ENCODE measurements around the gene IL17B. TPM values are rescaled to one million over a fixed set of nuclear protein-coding genes. Genes with fewer than 3 reads are reported as not detected.
A peak's percentile ranks its signal among the peaks of the same experiment; 100 is the strongest.

The IL17B gene
- total RNA-seq, 1 donor from 2014 or later: 56.1 TPM

- DNase-seq: no peak
These were observed 2.2 kb downstream of the IL17B start for GRCh38 chr5:149376711-149377447.

GRCh38 chr5:149376104-149376503, 3.0 kb downstream of the IL17B start:
- no peak for DNase-seq

- DNase-seq: no peak
These were observed 3.7 kb downstream of the IL17B start for GRCh38 chr5:149375434-149375833.

- no peak for DNase-seq
These were observed 4.3 kb downstream of the IL17B start for GRCh38 chr5:149374801-149375200.

DNA sequence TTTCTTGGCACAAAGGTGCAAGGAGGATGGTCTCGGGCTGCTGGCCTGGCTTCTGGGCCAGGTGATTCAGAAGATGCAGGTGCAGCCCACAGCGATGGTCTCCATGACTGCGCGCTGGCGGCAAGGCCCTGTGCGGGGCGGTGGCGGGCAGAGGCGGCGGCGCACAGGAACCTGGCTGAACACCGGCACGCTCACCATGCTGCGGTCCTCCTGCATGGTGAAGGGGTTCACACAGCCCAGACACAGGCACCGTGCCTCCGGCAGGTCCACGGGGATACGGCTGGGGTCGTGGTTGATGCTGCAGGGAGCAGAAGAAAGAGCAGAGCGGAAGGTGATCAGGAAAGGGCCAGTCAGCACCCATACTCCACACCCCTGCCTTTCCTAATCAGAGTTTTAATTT, 4.8 kb downstream of the IL17B start:
- DNase-seq: no peak

DNA sequence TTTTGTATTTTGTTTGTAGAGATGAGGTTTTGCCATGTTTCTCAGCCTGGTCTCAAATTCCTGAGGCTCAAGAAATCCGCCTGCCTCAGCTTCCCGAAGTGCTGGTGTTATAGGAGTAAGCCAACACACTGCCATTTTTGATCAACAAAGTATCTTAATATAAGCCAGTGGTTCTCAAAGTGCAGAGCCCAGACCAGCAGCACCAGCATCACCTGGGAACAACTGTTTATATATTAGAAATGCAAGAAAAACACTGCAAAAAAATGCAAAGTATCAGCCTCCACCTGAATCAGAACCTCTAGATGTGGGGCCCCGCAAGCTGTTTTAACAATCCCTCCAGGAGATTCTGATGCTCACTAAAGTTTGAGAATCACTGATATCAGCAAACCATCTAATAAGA, 6.2 kb downstream of the IL17B start:
- no peak for DNase-seq

- DNase-seq: peak; percentile 73
These were observed 6.9 kb downstream of the IL17B start for GRCh38 chr5:149372076-149372795.

DNA sequence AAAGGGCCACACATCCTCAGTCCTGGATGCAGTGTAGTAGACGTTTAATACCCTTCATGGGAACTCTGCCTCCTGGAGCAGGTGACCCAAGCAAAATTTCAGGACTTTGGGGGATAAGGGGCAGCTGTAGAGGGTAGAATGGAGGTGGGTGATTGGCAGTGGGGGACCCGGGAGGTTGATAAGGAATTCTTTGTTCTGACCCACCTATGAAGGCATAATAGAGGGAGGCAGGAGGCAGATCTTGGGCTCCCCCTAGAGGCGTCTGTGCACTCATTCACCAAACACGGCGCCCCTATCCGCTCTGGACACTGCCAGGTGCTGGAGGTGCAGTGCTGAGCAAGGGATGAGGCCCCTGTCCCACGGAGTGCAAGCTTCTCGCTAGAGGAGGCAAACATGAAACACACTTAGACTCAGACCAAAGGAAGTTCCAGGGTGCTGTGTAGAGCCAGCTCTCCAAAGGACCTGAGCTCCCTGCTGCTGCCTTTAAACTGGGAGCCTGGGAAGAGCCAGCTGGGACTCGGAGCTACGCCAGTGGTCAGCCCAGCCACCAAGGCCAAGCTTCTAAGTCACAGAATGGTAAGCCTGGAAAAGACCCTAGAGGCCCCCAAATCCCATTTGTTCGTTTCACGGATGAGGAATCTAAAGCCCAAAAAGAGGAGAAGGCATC, 7.7 kb downstream of the IL17B start:
- DNase-seq: peak; percentile 78

- peak; percentile 62 for DNase-seq
These were observed 8.2 kb downstream of the IL17B start for GRCh38 chr5:149370878-149371277.

- no peak for DNase-seq
These were observed 11.0 kb downstream of the IL17B start for GRCh38 chr5:149367972-149368645.

GRCh38 chr5:149367249-149367971, 11.7 kb downstream of the IL17B start:
- peak; percentile 85 for DNase-seq

- no peak for DNase-seq
These were observed 12.8 kb downstream of the IL17B start for GRCh38 chr5:149366169-149366729.

DNA sequence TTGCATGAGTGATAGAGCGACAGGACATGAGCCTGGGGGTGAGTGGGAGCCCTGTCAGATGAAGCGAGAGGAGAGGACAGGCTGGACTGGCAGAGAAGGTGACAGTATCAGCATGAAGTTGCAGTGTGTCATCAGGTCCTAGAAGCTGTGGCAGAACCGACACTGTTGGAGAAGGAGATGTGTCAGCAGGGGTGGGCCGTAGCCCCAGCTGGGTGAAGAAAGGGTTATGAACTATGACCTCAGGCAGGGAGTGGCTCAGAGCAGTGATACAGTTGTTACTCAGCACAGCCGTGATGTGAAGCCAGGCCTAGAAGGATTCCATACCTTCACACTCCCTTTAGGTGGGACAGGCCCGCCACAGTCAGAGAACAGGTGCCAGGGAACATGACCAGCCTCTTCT, 13.7 kb downstream of the IL17B start:
- DNase-seq: no peak

GRCh38 chr5:149364719-149365118, 14.4 kb downstream of the IL17B start:
- DNase-seq: no peak

DNA sequence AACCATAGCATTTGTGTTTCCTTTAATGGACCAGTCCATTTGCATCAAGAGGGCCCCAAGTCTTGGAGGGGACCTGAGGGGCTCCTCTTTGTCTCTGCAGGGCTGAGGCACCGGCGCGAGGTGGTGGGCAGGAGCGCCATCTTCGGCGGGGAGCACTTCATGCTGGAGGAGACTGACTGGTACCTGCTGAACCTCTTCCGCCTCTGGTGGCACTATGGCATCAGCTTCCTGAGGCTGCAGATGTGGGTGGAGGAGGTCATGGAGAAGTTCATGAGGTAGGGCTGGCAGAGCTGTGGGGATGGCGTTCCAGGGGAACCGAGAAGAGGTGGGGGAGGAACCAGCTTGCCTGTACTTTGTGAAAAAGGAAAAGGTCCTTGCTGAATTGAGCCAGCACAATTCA, 15.2 kb downstream of the IL17B start:
- DNase-seq: no peak

GRCh38 chr5:149363358-149363757, 15.7 kb downstream of the IL17B start:
- DNase-seq: no peak

DNA sequence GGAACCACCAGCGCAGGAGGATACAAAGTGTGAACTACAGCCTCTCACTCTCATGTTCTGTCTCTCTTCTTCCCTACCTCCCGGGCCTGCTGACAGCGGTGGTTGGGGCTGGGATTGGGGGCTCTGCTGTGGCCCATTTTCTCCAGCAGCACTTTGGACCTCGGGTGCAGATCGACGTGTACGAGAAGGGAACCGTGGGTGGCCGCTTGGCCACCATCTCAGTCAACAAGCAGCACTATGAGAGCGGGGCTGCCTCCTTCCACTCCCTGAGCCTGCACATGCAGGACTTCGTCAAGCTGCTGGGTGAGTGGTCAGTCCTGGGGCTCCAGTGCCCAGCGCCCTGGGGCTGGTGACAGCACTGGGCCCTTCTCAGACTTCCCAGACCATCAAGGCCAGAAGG, 16.6 kb downstream of the IL17B start:
- no peak for DNase-seq

- DNase-seq: no peak
These were observed 18.8 kb downstream of the IL17B start for GRCh38 chr5:149360272-149360671.

DNA sequence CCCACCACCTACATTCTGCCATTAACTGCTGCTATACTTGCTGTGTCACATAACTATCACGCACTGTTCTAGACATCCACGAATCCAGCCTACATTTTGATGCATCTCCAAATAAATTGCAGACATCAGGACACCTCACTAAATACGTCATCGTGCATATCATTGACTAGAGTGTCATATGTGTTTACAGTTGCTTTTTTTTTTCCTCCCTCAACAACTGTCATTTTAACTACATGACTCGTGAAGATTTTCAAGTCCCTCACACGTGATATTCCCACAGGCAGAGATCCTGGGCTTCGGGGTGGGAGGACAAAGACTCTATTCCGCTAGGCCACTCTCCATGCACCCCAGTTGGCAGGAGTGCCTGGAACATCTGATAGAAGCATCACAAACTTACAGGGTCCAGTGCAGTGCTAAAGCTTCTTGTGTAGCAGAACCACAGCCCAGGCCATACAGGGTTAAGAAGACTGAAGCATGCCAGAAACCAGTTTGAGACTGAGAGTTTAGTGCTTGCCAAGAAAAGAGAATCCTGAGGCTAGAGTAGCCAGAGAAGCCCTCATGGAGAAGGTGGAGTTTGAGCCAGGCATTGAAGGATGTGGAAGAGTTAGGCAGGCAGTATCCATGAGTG, 20.1 kb downstream of the IL17B start:
- DNase-seq: no peak

DNA sequence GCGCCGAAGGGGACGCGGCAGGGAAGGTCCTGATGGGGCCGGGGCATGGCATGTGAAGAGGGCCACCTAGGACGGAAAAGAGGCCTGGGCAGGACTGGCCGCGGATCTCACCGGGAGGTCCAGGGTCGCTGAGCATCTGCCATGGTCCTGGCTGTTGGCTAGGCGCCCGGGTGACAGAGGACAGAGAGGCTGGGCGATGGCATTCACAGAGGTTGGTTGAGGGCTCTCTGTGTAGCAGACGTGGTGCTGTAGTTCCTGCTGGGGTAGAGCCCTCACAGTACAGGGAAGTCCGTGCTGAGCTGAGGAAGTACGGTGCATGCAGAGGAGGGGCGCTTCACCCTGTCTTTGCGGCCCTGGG, 20.8 kb downstream of the IL17B start:
- peak; percentile 38 for DNase-seq
